IMR-90 (cell line): ENCODE results near the gene SUPT20HL2. TPM values are rescaled to one million over a fixed set of nuclear protein-coding genes. Genes with fewer than 3 reads are reported as not detected.

Experiments used
- ATAC-seq: fragments of 200-7000 bp; cut with Tn5 transposase; 2 replicates; pipeline ENCODE4 v1.9.1; 2020; ENCODE audit warnings: low read depth, mild to moderate bottlenecking, moderate library complexity
- BruUV-seq: library from RNA; stranded (reverse); fragments of 400-500 nt; replicated peaks from 2 replicates; lab custom pipeline; 2021; lab: Mats Ljungman, UMichigan
- CTCF ChIA-PET: fragments of 300-600 bp; formaldehyde crosslinking; extraction: SDS; loops from one replicate; lab custom pipeline; 2021; ENCODE audit warnings: antibody characterized with exemption; lab: Yijun Ruan, JAX
- POLR2A ChIA-PET: fragments of 300-600 bp; sonication (Branson Sonifier 250); formaldehyde crosslinking; loops from one replicate; lab custom pipeline; 2022; ENCODE audit warnings: antibody characterized with exemption; ENCODE audit not compliant: unreplicated experiment; lab: Charles Lee
- DNase-seq: peaks from one replicate; pipeline ENCODE4 v3.0.0; 2013
- H2AFZ ChIP-seq: replicated peaks from 2 replicates; pipeline ENCODE3; 2013; ENCODE audit warnings: low read length, mild to moderate bottlenecking; ENCODE audit not compliant: poor library complexity
- H2AK5ac ChIP-seq: 2 replicates; pipeline ENCODE4 v1.6.1; 2013; ENCODE audit warnings: low read depth, low read length, inconsistent platforms
- H2AK9ac ChIP-seq: replicated peaks from 2 replicates; pipeline ENCODE3; 2013; ENCODE audit warnings: mild to moderate bottlenecking, low read depth, low read length, moderate library complexity; ENCODE audit not compliant: poor library complexity
- H2BK120ac ChIP-seq: 2 replicates; pipeline ENCODE4 v1.6.1; 2013; ENCODE audit warnings: low read depth, low read length, inconsistent platforms
- H2BK15ac ChIP-seq: 3 replicates; pipeline ENCODE4 v1.6.1; 2013; ENCODE audit warnings: low read depth, low read length, inconsistent platforms
- H2BK20ac ChIP-seq: 2 replicates; pipeline ENCODE4 v1.6.1; 2013; ENCODE audit warnings: low read depth, mild to moderate bottlenecking, inconsistent platforms, low read length, moderate library complexity
- H2BK5ac ChIP-seq: 2 replicates; pipeline ENCODE4 v1.6.1; 2013; ENCODE audit warnings: mild to moderate bottlenecking, low read depth, low read length, inconsistent platforms; ENCODE audit not compliant: poor library complexity, severe bottlenecking
- H3K14ac ChIP-seq: replicated peaks from 2 replicates; pipeline ENCODE4 v1.6.1; 2013; ENCODE audit warnings: low read depth, low read length, inconsistent platforms
- H3K18ac ChIP-seq: 2 replicates; pipeline ENCODE4 v1.6.1; 2013; ENCODE audit warnings: low read depth, low read length, control low read depth
- H3K23ac ChIP-seq: 2 replicates; pipeline ENCODE4 v1.6.1; 2013; ENCODE audit warnings: low read depth, low read length, inconsistent platforms
- H3K27ac ChIP-seq: 2 replicates; pipeline ENCODE4 v1.5.1; 2013; ENCODE audit warnings: mild to moderate bottlenecking, control low read depth, low read length; ENCODE audit not compliant: insufficient read depth
- H3K27me3 ChIP-seq: 2 replicates; pipeline ENCODE4 v1.6.1; 2013; ENCODE audit warnings: low read length; ENCODE audit not compliant: control insufficient read depth, insufficient read depth
- H3K36me3 ChIP-seq: 2 replicates; pipeline ENCODE4 v1.6.1; 2013; ENCODE audit warnings: low read length, mixed read lengths; ENCODE audit not compliant: control insufficient read depth, insufficient read depth
- H3K4ac ChIP-seq: 2 replicates; pipeline ENCODE4 v1.6.1; 2013; ENCODE audit warnings: low read depth, low read length, inconsistent platforms
- H3K4me1 ChIP-seq: 2 replicates; pipeline ENCODE4 v1.6.1; 2013; ENCODE audit warnings: low read length, mixed read lengths; ENCODE audit not compliant: control insufficient read depth, insufficient read depth
- H3K4me2 ChIP-seq: 2 replicates; pipeline ENCODE4 v1.6.1; 2013; ENCODE audit warnings: low read depth, mild to moderate bottlenecking, control low read depth, low read length, moderate library complexity
- H3K4me3 ChIP-seq: 2 replicates; pipeline ENCODE4 v1.5.1; 2013; ENCODE audit warnings: low read depth, mild to moderate bottlenecking, control low read depth, low read length, moderate library complexity; ENCODE audit not compliant: insufficient read depth
- H3K56ac ChIP-seq: 2 replicates; pipeline ENCODE4 v1.6.1; 2013; ENCODE audit warnings: low read length, inconsistent platforms; ENCODE audit not compliant: insufficient read depth; ENCODE audit errors: extremely low read depth
- H3K79me1 ChIP-seq, 2 experiments: 2 replicates each; pipeline ENCODE4 v1.6.1; 2013; ENCODE audit warnings: low read length in 2 of 2, inconsistent platforms in 1 of 2, low read depth in 1 of 2
- H3K9ac ChIP-seq: 2 replicates; pipeline ENCODE4 v1.6.1; 2013; ENCODE audit warnings: low read depth, low read length, control low read depth
- H3K9me1 ChIP-seq: 2 replicates; pipeline ENCODE4 v1.6.1; 2013; ENCODE audit warnings: low read length, inconsistent platforms; ENCODE audit not compliant: insufficient read depth
- H3K9me3 ChIP-seq: 2 replicates; pipeline ENCODE4 v1.6.1; 2013; ENCODE audit warnings: low read length; ENCODE audit not compliant: control insufficient read depth, insufficient read depth
- H4K20me1 ChIP-seq: 2 replicates; pipeline ENCODE4 v1.6.1; 2013; ENCODE audit warnings: low read length, inconsistent platforms; ENCODE audit not compliant: insufficient read depth
- H4K5ac ChIP-seq: 2 replicates; pipeline ENCODE4 v1.6.1; 2013; ENCODE audit warnings: mild to moderate bottlenecking, low read depth, low read length, control low read depth
- H4K8ac ChIP-seq, 2 experiments: 2 replicates each; pipeline ENCODE4 v1.6.1; 2013; ENCODE audit warnings: low read depth in 2 of 2, low read length in 2 of 2, control low read depth in 1 of 2, inconsistent platforms in 1 of 2
- H4K91ac ChIP-seq: 2 replicates; pipeline ENCODE4 v1.6.1; 2013; ENCODE audit warnings: low read depth, low read length, inconsistent platforms; ENCODE audit not compliant: insufficient read depth
- NFE2L2 ChIP-seq: fragments of 150-350 bp; IDR thresholded peaks from 2 replicates; pipeline ENCODE4 v1.6.1; 2016; ENCODE audit warnings: low read depth, mild to moderate bottlenecking, low read length
- RAD21 ChIP-seq: IDR thresholded peaks from 2 replicates; pipeline ENCODE4 v1.6.1; 2012; ENCODE audit warnings: low read length, improper control_type of control experiment
- WGBS, 2 experiments: methylation state at CpG; one replicate each; pipeline versions ENCODE4 v1.1.5 to v1.1.7; 2013; ENCODE audit warnings: missing lambda C conversion rate in 2 of 2; ENCODE audit not compliant: insufficient read length in 1 of 2; ENCODE audit errors: extremely low coverage in 2 of 2; 5-methylcytosine and 5-hydroxymethylcytosine counted together
- dilution Hi-C: fragments of 300-500 bp; cut with HindIII; formaldehyde crosslinking; loops from one replicate; pipeline ENCODE4 v1.14.3; 2018; ENCODE audit warnings: low sequenced_read_pairs; ENCODE audit not compliant: unreplicated experiment
- in situ Hi-C: fragments of 300-500 bp; cut with MboI; formaldehyde crosslinking; loops from 3 replicates; pipeline ENCODE4 v1.14.3; 2019; ENCODE audit warnings: low sequenced_read_pairs, inconsistent platforms, mixed read lengths
- intact Hi-C: fragments of 100-400 bp; cut with micrococcal nuclease; formaldehyde crosslinking; loops from 2 replicates; pipeline ENCODE4 v1.10.0; 2022
- polyA plus RNA-seq, 3 experiments: library from polyadenylated mRNA; depleted of rRNA; stranded (reverse); fragments of >200 nt; gene quantifications; 2 replicates each; pipeline ENCODE4 v1.2.3, GENCODE V29; 2012; ENCODE audit warnings: low replicate concordance in 1 of 3
- total RNA-seq: library from RNA; depleted of rRNA; stranded (reverse); fragments of >200 nt; gene quantifications from 2 replicates; pipeline ENCODE4 v1.2.3, GENCODE V29; 2012

Gene SUPT20HL2
- total and polyA plus RNA-seq, 2 of the 4 experiments (the other 2 are of a cell fraction): not detected

DNA sequence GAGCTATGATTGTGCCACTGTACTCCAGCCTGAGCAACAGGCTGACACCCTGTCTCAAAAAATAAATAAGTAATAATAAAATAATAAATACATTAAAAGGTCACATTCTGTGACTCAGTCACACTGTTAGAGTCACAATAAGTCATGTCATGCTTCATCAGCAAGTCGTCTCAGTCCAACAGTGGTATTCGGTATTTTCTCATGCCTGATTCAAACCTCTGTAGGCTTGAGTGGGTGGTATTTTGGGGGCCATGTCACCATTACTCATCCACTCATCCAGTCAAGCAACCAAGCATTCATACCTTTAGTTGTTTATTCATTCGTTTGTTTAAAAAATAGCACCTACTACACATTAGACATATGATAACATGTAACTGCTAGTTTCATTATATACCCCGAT is 46.9 kb downstream of the SUPT20HL2 start:
- Histone ChIP-seq H2BK120ac (no peak overlapping the region), H2AK5ac (no peak overlapping the region), H3K9me1 (no peaks in the 10 kb centered on the region), H3K14ac (no peak overlapping the region), H3K79me1 (no peaks in the 10 kb centered on the region), H3K18ac (no peak overlapping the region), H3K4me2 (no peak overlapping the region; the same call in 1 of the 2 replicates), H3K27me3 (no peaks in the 10 kb centered on the region), H3K4me3 (no peak overlapping the region), H2AK9ac (no peak overlapping the region), H3K23ac (no peak overlapping the region), H3K4ac (no peak overlapping the region), H4K5ac (no peak overlapping the region), H2AFZ (no peak overlapping the region), H3K56ac (no peak overlapping the region), H4K8ac (no peak overlapping the region), H2BK20ac (no peak overlapping the region), H4K20me1 (no peaks in the 10 kb centered on the region), H3K36me3 (no peaks in the 10 kb centered on the region), H2BK15ac (no peak overlapping the region), H3K9ac (no peak overlapping the region), H3K9me3 (0 out of 2 replicates have a peak, but pooled peaks cover 1% of the 10 kb centered on the region), H4K91ac (no peak overlapping the region), H3K4me1 (no peaks in the 10 kb centered on the region), H2BK5ac (no peak overlapping the region), H3K27ac (no peak overlapping the region)
- dilution Hi-C loops (no loop called here), in situ Hi-C loops (loop anchor here (10.0 kb wide), 1 partner anchor 238 kb away; no protein-coding TSS in a partner anchor), intact Hi-C loops (no loop called here)
- DNase-seq: peak; percentile 44
- no peak for TF ChIP-seq RAD21
- peak; percentile 35; the same call in 1 of the 2 replicates for TF ChIP-seq NFE2L2
- WGBS, 2 experiments: no CpG with 5 or more reads among the region's 4 CpGs
- ChIA-PET CTCF (no interaction called here), POLR2A (no interaction called here)
- BruUV-seq: no TSS peak
- no peak; the same call in 1 of the 2 replicates for ATAC-seq
